Neural progenitor cell (in vitro differentiated cells): ENCODE results near the gene DXO. TPM values are rescaled to one million over a fixed set of nuclear protein-coding genes. Genes with fewer than 3 reads are reported as not detected.
"Not testable (repeated sequence)": the region's sequence is repeated elsewhere in the genome, so short reads cannot be mapped to it uniquely, and the experiment has no call there.

Source experiments
- DNase-seq: peaks from one replicate; pipeline ENCODE4 v3.0.0-alpha.2; 2016; ENCODE audit warnings: low spot score
- H2AFZ ChIP-seq: fragments of 200-600 bp; sonication (generic); replicated peaks from 2 replicates; pipeline ENCODE4 v1.6.1; 2016; ENCODE audit warnings: antibody characterized with exemption
- H3F3A ChIP-seq: fragments of 200-600 bp; sonication (generic); 2 replicates; pipeline ENCODE4 v1.6.1; 2016; ENCODE audit warnings: antibody characterized with exemption, low read depth
- H3K27ac ChIP-seq: fragments of 200-600 bp; sonication (generic); 2 replicates; pipeline ENCODE4 v1.5.1; 2016; ENCODE audit warnings: mild to moderate bottlenecking
- H3K27me3 ChIP-seq: fragments of 200-600 bp; sonication (generic); 2 replicates; pipeline ENCODE4 v1.6.1; 2016; ENCODE audit warnings: mild to moderate bottlenecking, moderate library complexity
- H3K36me3 ChIP-seq: fragments of 200-600 bp; sonication (generic); 2 replicates; pipeline ENCODE4 v1.5.1; 2016
- H3K4me1 ChIP-seq: fragments of 200-600 bp; sonication (generic); 2 replicates; pipeline ENCODE4 v1.6.1; 2016; ENCODE audit warnings: mixed run types
- H3K4me2 ChIP-seq: fragments of 200-600 bp; sonication (generic); 2 replicates; pipeline ENCODE4 v1.6.1; 2016
- H3K4me3 ChIP-seq: fragments of 200-600 bp; sonication (generic); 2 replicates; pipeline ENCODE4 v1.5.1; 2016
- H3K79me2 ChIP-seq: fragments of 200-600 bp; sonication (generic); 2 replicates; pipeline ENCODE4 v1.6.1; 2016; ENCODE audit warnings: low read depth
- H3K9ac ChIP-seq: fragments of 200-600 bp; sonication (generic); 2 replicates; pipeline ENCODE4 v1.6.1; 2016
- H3K9me3 ChIP-seq: fragments of 200-600 bp; sonication (generic); 2 replicates; pipeline ENCODE4 v1.5.1; 2016; ENCODE audit warnings: low read depth
- H4K20me1 ChIP-seq: fragments of 200-600 bp; sonication (generic); 2 replicates; pipeline ENCODE4 v1.6.1; 2016; ENCODE audit warnings: low read depth
- H3K27ac Mint-ChIP-seq: 3 replicates; pipeline ENCODE4 v1.8.0; 2021; ENCODE audit warnings: mixed read lengths
- H3K27me3 Mint-ChIP-seq: 2 replicates; pipeline ENCODE4 v1.8.0; 2022; ENCODE audit warnings: low read depth, mild to moderate bottlenecking, inconsistent platforms, moderate library complexity, mixed read lengths; ENCODE audit not compliant: insufficient read depth
- H3K36me3 Mint-ChIP-seq: 3 replicates; pipeline ENCODE4 v1.8.0; 2021; ENCODE audit warnings: mixed read lengths
- H3K4me1 Mint-ChIP-seq: 3 replicates; pipeline ENCODE4 v1.8.0; 2021; ENCODE audit warnings: mixed read lengths
- H3K4me3 Mint-ChIP-seq: 3 replicates; pipeline ENCODE4 v1.8.0; 2021; ENCODE audit warnings: mild to moderate bottlenecking, moderate library complexity, mixed read lengths
- H3K9me3 Mint-ChIP-seq: 3 replicates; pipeline ENCODE4 v1.8.0; 2020; ENCODE audit warnings: mixed read lengths
- total RNA-seq: library from RNA; depleted of rRNA; stranded (reverse); fragments of >200 nt; gene quantifications from 2 replicates; pipeline ENCODE4 v1.2.3, GENCODE V29; 2015; ENCODE audit warnings: low replicate concordance

The DXO gene
- total RNA-seq, 1 donor from 2014 or later: 10.2 TPM

- not testable (repeated sequence) for H4K20me1 ChIP-seq, H3K4me1 ChIP-seq, H3K27me3 ChIP-seq, H3K4me3 ChIP-seq, H2AFZ ChIP-seq, H3K9me3 ChIP-seq, DNase-seq, H3K4me2 ChIP-seq, H3K9me3 Mint-ChIP-seq, H3K4me3 Mint-ChIP-seq, H3K9ac ChIP-seq, H3K36me3 Mint-ChIP-seq, H3K36me3 ChIP-seq, H3K27ac Mint-ChIP-seq, H3K27me3 Mint-ChIP-seq, H3K79me2 ChIP-seq, H3K27ac ChIP-seq, H3F3A ChIP-seq, H3K4me1 Mint-ChIP-seq
Observed at GRCh38 chr6:31996385-31996784, 24.4 kb upstream of the DXO start.

- H3K9me3 ChIP-seq, H4K20me1 ChIP-seq, H3K4me1 ChIP-seq, H3K4me3 ChIP-seq, H3K79me2 ChIP-seq, H3K27ac Mint-ChIP-seq, H3K27me3 Mint-ChIP-seq, H3K9me3 Mint-ChIP-seq, H3K4me1 Mint-ChIP-seq, H3K4me3 Mint-ChIP-seq, DNase-seq, H3K27me3 ChIP-seq, H3F3A ChIP-seq, H3K36me3 Mint-ChIP-seq, H3K27ac ChIP-seq, H3K4me2 ChIP-seq, H3K36me3 ChIP-seq, H3K9ac ChIP-seq, H2AFZ ChIP-seq: not testable (repeated sequence)
Observed at GRCh38 chr6:31994421-31994820, 22.5 kb upstream of the DXO start.

GRCh38 chr6:31989363-31989762, 17.4 kb upstream of the DXO start:
- H3F3A ChIP-seq, H3K27me3 Mint-ChIP-seq, H4K20me1 ChIP-seq, H3K4me1 ChIP-seq, DNase-seq, H3K9ac ChIP-seq, H3K4me3 ChIP-seq, H3K4me2 ChIP-seq, H3K36me3 ChIP-seq, H3K79me2 ChIP-seq, H2AFZ ChIP-seq, H3K36me3 Mint-ChIP-seq, H3K27ac Mint-ChIP-seq, H3K9me3 ChIP-seq, H3K27me3 ChIP-seq, H3K27ac ChIP-seq, H3K4me1 Mint-ChIP-seq, H3K4me3 Mint-ChIP-seq, H3K9me3 Mint-ChIP-seq: not testable (repeated sequence)

GRCh38 chr6:31981744-31982143, 9.8 kb upstream of the DXO start, which contains the start of gene C4A:
TSS of gene C4A (plus strand) at chr6:31982057. CDS start at chr6:31982108, 51 bp downstream.
- H3K36me3 Mint-ChIP-seq, H3K27me3 Mint-ChIP-seq: not testable (repeated sequence)

GRCh38 chr6:31980998-31981397, 9.1 kb upstream of the DXO start:
- H3K4me2 ChIP-seq, H3K27me3 ChIP-seq, H3K79me2 ChIP-seq, H3K27ac ChIP-seq, H3K4me3 ChIP-seq, H3K9ac ChIP-seq, DNase-seq, H3K9me3 ChIP-seq, H4K20me1 ChIP-seq, H3K4me1 ChIP-seq, H3K36me3 ChIP-seq, H3K9me3 Mint-ChIP-seq, H3K4me3 Mint-ChIP-seq, H3K27ac Mint-ChIP-seq, H3F3A ChIP-seq, H2AFZ ChIP-seq, H3K36me3 Mint-ChIP-seq, H3K27me3 Mint-ChIP-seq, H3K4me1 Mint-ChIP-seq: not testable (repeated sequence)

More at GRCh38 chr6:31981744-31982143, 9.8 kb upstream of the DXO start, which contains the start of gene C4A:
- H3K79me2 ChIP-seq, H3K9me3 Mint-ChIP-seq, DNase-seq, H3K4me3 ChIP-seq, H3K36me3 ChIP-seq, H3K9ac ChIP-seq, H3K4me3 Mint-ChIP-seq, H2AFZ ChIP-seq, H3K27ac Mint-ChIP-seq, H3K27ac ChIP-seq, H3F3A ChIP-seq, H4K20me1 ChIP-seq, H3K27me3 ChIP-seq, H3K9me3 ChIP-seq, H3K4me1 ChIP-seq, H3K4me1 Mint-ChIP-seq, H3K4me2 ChIP-seq: not testable (repeated sequence)

- not testable (repeated sequence) for DNase-seq, H3K4me1 ChIP-seq, H3K4me2 ChIP-seq, H3K79me2 ChIP-seq, H3K9me3 Mint-ChIP-seq, H3K27ac Mint-ChIP-seq, H3K36me3 ChIP-seq, H3K27me3 ChIP-seq, H3K27ac ChIP-seq, H3K27me3 Mint-ChIP-seq, H4K20me1 ChIP-seq, H3K4me3 Mint-ChIP-seq, H3K9me3 ChIP-seq, H3K9ac ChIP-seq, H3K4me3 ChIP-seq, H3K4me1 Mint-ChIP-seq, H2AFZ ChIP-seq, H3F3A ChIP-seq, H3K36me3 Mint-ChIP-seq
Observed at GRCh38 chr6:31980195-31980876, 8.4 kb upstream of the DXO start.
